Stimulated activated CD8-positive, alpha-beta memory T cell treated with anti-CD3 and anti-CD28 coated beads, Interleukin-12 subunit alpha, Interleukin-12 subunit beta, amount 100 ng/mL, for 4 hours (primary cell): ENCODE results near the gene PDXDC1.
"Not testable (repeated sequence)": the region's sequence is repeated elsewhere in the genome, so short reads cannot be mapped to it uniquely, and the experiment has no call there.

ENCODE experiments used
- DNase-seq: peaks from one replicate; pipeline ENCODE4 v3.0.0-alpha.2; 2020; ENCODE audit warnings: low read depth

Gene PDXDC1

DNA sequence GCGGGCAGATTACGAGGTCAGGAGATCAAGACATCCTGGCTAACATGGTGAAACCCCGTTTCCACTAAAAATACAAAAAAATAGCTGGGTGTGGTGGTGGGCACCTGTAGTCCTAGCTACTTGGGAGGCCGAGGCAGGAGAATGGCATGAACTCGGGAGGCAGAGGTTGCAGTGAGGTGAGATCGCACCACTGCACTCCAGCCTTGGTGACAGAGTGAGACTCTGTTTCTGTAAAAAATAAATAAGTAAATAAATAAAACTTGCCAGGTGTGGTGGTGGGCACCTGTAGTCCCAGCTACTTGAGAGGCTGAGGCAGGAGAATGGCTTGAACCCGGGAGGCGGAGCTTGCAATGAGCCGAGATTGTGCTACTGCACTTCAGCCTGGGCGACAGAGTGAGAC is 38.1 kb downstream of the PDXDC1 start:
- not testable (repeated sequence) for DNase-seq

DNA sequence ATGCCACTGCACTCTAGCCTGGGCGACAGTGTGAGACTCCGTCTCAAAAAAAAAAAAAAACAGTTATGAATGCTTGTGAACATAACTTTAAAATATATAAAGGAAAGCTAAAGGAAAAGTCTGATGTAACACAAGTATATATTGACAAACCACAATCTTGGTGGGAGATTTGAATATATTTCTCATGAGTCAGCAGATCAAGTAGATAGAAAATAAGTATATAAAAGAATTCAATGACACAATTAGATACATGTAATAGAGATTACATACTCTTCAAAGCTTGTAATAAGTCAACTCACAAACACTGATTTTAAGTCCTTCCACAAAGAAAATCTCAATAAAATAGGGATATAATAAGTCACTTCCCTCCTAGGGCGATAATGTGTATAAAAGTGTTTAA is 40.8 kb downstream of the PDXDC1 start:
- DNase-seq: not testable (repeated sequence)

DNA sequence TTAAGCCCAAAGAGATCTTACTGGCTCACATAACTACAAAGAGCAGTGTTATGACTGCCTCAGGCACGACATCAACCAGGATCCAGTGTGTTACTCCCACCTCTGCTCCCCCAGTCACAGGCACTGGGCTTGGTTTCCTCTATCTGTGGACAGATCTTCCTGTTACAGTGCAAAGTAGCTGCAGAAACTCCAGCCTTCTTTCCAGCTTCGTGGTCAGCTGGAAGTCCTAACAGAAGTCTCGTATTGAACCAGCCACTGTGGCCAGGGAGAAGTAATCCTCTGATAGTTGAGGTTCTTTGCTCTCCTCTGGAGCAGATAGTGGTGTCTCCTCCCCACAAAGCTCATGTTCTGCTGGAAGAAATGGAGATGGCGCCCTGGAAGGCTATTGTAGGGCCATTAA is 41.5 kb downstream of the PDXDC1 start:
- DNase-seq: not testable (repeated sequence)

DNA sequence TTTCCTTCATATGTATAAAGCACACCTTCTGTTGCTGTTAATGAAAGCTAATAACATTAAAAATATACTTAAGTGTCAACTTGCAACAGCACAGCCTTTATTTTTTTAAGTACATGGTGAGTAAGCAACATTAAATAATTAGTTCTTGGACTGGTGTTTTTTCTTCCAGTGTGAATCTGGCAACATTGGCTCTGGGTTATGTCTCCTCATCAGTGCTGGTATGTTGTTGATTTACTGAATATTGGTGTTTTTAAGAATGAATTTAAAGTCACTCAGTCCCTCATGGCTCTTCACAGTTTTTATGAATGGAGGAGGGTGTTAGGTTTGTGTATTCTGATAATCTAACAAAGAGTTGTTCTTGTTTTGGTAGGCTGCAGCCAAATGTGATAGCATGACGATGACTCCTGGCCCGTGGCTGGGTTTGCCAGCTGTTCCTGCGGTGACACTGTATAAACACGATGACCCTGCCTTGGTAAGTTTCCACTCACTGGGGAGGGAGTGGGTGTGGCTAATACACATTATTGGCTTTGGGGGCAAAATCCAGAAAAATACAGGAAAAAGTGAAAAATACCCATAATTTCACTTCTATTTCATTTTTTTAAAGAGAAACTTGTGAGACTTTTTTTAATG is 42.2 kb downstream of the PDXDC1 start:
- not testable (repeated sequence) for DNase-seq

DNA sequence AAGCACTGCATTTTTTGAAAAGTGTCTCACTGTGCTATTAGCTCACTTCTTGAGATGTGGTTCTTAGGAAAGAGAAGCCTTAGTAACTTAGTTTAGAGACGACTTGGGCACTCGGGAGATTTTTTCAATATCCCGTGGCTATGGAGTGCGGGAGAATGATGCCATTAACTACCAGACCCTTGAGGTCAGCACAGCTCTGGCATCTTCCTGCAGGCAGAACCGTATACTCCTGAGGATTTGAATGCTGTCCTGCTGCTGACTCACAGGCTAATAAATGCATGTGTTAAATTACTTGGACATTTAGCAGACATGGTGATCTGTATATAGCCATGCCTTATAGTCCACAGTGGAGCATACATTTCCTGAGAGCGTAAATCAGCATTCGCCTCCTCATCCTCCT is 46.6 kb downstream of the PDXDC1 start:
- DNase-seq: not testable (repeated sequence)

DNA sequence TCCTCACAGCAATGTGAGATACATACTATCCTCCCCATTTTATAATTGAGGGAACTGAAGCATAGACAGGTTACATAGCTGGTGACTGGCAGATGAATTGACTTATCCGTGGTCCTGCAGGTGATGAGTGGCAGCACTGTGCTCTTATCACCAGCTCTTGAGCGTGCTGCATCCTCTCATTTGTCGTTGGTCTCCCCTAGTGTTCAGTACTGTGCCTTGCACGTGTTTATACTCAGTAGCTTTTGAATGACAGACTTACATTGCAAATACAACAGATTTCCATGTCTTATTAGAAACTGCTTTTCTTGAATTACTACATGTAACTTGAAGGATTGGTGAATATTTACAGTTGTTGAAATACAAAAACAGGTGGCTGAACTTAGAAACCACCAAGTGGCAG is 47.4 kb downstream of the PDXDC1 start:
- DNase-seq: peak; percentile 29

DNA sequence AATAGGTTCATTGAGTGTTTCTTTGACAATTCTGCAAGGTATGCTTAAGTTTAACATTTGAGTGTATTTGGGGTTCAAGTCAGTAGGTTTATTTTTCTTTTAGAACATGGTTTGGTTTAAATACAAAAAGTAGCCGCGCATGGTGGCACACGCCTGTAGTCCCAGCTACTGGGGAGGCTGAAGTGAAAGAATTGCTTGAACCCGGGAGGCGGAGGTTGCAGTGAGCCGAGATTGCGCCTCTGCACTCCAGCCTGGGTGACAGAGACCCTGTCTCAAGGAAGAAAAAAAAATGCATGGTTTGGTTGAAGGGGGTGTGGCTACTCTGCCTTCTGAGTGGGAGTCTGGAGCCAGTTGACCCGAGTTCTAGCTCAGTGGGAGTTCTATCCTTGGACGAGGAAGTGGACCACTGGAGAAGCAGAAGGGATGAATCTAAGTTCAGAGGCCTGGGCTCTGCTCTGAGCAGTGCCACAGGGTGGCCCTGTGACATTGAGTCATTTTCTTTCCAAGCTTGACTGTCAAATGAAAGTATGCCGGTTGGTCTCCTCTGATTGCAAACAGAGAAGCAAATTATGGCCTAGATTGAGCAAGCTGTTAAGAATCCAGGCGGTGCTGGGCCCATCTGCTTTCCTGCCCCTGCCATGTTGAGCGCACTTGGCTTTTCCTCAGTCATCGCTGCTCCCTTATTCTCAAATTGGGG is 48.7 kb downstream of the PDXDC1 start:
- DNase-seq: not testable (repeated sequence)

DNA sequence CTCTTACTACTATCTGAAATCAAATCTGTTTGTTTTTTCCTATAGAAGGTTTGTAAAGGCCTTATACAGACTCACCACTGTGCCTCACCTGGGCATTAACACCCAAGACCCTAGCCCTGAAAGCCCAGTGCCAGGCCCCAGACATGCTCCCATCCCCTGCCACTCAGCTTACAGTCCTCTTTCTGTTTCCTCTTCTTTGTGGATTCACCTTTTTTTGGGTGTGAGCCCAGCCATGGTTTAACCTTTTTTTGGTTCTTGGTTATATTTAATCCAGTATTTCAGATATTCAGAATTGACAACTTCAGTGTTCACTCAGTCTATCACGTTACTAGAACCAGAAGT is 50.0 kb downstream of the PDXDC1 start:
- DNase-seq: not testable (repeated sequence)

DNA sequence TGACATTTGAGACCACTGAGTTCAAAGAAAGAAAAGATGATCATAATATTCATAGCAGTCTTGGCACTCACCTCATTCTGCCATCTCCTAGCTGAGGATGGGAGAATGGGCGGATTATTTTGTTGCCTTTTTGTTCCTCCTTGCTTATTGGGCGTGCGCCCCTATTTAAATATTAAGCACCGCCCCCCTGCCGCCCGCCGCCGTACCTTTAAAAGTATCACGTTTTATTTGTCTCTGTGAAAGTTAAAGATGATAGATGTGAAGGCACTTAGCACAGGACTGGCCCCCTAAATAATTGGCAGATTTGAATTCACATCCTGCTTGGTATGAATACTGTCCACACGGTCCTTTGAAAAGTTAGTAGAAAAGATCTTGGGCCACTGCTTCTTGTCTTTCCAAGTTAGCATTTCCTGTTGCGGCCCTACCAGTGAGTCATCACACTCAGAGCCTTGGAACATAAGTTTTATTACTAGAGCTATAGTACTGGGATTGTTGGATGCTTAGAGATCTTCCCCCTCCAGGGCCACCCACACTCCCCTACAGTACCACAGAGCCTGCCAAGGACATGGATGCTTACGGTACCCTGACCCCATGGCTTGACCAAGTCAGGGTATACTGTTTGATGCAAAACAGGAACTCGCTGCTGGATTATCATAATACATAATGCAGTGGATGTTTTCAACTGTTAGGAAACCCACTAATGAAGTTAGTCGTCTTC is 50.6 kb downstream of the PDXDC1 start:
- not testable (repeated sequence) for DNase-seq

DNA sequence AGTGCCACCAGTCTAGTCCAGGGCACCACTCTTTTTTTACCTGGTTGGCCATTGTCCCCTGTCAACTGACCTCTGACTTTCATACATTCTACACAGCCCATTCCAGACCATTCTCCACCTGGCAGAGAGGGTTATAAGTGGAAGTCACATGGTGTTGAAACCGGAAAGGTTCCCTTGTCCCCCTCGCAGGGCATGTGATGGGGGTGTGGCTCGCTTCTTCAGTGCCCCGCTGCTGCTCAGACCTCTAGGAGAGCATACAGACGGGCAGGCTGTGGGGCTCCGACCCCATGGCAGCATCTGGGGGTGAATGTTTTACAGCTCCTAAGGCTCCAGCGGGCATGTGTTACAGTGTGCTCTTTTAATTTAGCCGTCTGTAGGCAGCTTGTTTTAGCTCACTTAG is 52.2 kb downstream of the PDXDC1 start:
- DNase-seq: not testable (repeated sequence)

DNA sequence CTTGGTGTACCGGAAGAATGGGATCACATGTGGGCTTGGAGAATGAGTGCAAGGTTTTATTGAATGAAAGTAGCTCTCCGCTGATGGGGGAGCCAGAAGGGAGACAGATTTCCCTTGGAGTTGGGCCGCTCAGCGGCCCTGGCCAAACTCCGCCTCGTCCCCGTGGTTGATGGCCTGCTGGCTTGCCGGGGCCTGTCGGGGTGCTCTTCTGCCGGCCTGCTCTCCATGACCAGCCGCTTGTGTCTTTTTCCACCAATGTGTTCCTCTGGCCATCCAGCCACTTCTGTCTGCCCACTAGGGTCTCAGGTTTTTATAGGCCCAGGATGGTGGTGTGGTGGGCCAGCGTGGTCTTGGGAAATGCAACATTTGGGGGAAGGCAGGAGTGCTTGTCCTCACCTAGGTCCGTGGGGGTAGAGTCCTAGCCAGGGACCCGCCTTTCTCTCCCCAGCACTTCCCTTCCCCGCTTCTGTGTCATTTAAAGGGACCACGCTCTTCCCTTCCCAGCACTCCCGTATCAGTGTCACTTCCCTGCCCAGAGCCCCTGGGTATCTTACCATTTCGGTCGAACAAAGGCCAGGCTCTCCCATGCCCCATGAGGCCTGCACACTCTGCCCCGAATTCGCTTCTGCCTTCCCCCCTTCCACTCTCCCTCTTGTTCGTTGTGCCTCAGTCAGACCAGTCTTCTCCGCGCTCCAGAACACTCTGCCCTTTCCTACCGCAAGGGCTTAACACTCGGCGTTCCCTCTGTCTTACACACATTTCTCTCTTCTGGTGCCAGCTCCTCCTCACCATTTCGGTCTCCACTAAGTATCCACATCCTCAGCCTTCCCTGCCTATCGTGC is 52.9 kb downstream of the PDXDC1 start:
- not testable (repeated sequence) for DNase-seq

DNA sequence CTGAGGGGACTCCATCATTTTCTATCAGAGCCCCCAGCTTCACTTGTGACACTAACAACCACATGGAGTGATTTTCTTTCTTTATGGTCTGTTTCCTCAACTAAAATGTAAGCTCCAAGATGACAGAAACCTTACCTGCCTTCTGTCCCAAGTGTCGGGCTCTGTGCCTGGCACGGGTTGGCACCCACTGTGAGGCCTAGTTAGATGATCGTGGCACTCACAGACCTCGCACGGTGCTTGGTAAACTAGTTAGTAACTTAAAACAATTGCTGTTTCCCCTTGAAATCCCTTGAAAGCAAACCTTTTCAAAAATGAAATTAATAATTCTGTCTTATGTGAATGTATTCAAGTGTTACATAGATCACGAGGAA is 53.5 kb downstream of the PDXDC1 start:
- not testable (repeated sequence) for DNase-seq

DNA sequence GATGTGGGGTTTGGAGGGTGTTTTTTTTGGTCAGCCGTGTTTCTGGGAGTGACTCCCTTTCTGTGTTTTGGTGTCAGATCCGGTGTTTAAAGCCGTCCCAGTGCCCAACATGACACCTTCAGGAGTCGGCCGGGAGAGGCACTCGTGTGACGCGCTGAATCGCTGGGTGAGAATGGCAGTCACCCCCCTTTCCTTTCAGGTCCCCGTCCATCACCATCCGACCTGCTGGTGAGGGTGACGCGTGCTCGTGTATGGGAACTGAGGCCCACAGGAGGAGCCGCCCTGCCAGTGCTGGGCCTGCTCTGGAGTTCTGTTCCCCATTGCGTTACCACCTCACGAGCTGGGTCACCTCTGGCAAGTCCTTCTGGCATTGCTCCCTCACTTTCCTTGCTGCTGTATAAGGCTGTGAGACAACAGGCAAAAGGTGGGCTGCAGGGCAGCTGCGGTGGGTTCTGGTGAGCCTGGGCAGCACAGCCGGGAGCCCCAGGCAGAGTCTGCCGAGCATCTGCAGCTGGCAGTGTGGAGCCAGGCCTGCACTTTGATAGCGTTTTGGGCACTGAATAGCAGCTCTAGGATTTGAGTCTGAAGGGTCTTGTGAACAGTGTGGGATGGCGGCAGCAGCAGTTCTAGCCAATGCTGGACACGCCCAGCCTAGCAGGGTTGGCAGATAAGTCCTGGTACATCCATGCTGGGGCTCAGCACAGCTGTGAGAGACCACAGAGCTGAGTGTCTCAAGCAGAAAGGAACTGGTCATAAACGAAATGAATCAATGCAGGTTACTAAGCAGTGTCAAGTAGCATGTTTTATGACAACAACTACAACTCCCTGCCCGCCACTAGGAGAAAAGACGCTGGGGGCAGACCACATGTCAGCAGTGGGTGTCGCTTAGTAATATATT is 54.2 kb downstream of the PDXDC1 start:
- DNase-seq: not testable (repeated sequence)

DNA sequence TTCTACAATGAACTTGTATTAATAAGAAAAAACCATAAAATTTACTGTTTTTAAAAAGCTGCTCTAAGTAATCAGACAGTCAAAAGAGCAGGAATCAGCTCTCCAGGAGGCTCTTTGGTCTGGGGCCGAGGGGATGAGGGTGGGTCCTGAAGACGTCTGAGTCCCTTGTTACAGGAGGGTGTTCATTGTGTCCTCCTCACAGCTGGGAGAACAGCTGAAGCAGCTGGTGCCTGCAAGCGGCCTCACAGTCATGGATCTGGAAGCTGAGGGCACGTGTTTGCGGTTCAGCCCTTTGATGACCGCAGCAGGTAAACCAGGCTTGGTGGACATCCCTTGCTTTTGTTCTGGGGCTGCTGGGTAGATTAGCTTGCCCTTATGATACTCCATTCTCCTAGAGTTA is 54.9 kb downstream of the PDXDC1 start:
- not testable (repeated sequence) for DNase-seq

DNA sequence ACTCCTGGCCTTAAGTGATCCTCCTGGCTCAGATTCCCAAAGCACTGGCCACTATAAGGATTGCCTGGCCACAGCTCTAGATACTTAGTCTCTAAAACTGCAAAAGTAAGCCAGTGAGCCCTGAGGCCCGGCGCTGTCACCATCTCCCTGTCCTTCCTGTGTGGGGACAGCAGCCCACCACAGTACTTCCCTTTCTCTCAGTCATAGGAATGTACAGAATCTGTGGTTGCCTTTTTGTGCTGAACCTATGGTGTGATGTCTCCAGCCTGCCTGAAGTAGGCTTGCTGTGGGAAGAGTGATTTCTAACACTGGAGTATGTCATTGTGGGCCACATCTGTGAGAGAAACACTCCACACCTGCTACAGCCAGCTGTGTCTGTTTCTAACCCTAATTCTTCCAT is 56.4 kb downstream of the PDXDC1 start:
- no peak for DNase-seq

DNA sequence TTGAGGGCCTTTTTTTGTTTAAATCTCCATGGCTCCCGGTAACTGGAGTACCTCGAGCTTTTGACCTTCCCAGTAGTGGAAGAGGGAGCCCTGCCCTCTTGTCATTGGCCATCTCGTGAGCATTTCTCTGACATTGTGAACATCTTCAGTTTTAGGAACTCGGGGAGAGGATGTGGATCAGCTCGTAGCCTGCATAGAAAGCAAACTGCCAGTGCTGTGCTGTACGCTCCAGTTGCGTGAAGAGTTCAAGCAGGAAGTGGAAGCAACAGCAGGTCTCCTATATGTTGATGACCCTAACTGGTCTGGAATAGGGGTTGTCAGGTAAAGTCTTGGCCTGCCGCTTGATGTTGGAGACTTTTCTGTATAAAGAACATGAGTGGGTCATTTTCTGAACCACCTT is 56.8 kb downstream of the PDXDC1 start:
- DNase-seq: no peak

DNA sequence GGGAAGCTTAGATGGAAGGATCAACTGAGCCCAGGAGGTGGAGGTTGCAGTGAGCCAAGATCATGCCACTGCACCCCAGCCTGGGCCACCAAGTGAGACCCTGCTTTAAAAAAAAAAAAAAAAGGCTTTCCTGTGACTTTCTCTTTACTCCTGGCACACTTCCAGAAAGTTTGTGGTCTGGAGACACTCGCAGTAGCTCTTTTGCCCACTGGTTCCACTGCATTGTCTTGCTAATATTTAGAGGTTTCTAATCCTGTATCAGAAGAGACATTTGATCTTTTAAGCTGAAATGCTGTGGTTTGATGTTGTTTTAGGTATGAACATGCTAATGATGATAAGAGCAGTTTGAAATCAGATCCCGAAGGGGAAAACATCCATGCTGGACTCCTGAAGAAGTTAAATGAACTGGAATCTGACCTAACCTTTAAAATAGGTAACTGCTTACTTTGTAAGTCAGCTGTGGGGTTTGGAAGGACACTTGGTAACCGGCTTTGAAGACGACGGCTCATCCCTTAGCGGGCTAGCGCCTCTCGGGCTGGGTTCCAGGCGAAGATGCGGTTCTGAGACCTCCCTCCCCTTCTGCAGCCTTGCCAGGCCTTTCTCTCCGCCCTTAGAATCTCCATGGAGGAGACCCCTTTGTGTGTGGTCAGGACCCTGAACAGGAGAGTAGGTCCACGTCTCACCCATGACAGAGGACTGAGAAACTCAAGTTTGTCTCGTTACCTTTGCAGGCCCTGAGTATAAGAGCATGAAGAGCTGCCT is 57.9 kb downstream of the PDXDC1 start:
- no peak for DNase-seq

DNA sequence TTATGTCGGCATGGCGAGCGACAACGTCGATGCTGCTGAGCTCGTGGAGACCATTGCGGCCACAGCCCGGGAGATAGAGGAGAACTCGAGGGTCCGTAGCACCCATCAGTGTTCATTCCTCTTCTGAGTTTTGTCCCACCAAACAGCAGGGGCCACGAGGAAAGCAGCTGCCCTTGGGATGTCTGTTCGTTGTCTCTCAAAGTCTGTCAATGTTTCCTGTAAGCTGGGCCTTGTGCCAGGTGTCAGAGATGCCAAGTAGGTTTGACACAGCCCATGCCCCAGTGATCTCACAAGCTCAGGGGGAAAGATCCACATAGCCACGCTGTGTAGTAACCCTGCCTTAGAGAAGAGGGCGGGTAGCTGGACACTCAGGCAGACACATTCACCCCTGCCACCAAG is 58.5 kb downstream of the PDXDC1 start:
- DNase-seq: no peak

DNA sequence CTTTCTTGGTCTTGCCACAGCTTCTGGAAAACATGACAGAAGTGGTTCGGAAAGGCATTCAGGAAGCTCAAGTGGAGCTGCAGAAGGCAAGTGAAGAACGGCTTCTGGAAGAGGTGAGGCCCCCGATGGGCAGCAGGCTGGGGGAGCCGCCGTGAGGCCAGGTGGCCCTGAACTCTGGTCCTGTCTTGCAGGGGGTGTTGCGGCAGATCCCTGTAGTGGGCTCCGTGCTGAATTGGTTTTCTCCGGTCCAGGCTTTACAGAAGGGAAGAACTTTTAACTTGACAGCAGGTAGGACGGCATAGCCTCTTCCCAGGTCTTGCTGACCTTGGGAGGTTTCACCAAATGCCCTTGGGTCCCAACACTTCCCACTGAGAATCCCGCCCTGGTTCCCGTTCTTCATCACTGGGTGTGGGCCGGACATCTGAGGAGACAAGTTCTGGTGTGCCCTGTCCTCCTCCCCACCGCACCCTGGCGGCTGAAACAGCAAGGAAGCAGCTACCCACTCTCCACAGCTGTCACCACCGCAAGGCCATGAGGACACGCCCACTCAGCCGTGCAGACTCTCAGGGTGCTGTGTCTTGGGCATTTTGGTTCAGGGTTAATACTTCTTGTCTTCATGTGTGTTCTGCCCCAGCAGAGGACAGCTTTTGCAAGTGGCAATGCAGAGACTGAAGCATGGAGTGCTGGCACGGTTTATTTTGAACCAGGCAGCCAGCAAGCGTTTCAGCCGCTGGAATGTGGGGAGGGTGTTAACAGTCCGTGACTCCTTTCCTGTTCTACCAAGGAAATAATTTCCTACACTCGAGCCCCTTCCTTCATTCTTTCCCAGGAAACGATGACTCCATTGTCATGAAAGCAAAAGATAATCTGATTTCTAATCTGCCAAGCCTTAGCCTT is 59.7 kb downstream of the PDXDC1 start:
- no peak for DNase-seq
